Loucy (cell line): ENCODE results near the gene INPP5D.

ENCODE experiments used
- H2AFZ ChIP-seq: fragments of 200-600 bp; sonication (generic); 2 replicates; pipeline ENCODE4 v1.6.0; 2016; ENCODE audit warnings: antibody characterized with exemption, mild to moderate bottlenecking, low read length, moderate library complexity
- H3F3A ChIP-seq: fragments of 200-600 bp; 2 replicates; pipeline ENCODE4 v1.6.0; 2016; ENCODE audit warnings: antibody characterized with exemption, low read depth, mild to moderate bottlenecking
- H3K27me3 ChIP-seq: fragments of 200-600 bp; sonication (generic); 2 replicates; pipeline ENCODE4 v1.6.1; 2014; ENCODE audit warnings: low read length, mild to moderate bottlenecking; ENCODE audit not compliant: insufficient read depth, poor library complexity, severe bottlenecking
- H3K36me3 ChIP-seq: fragments of 200-600 bp; sonication (generic); 2 replicates; pipeline ENCODE4 v1.6.1; 2016; ENCODE audit warnings: low read length; ENCODE audit not compliant: insufficient read depth
- H3K4me1 ChIP-seq: fragments of 200-600 bp; sonication (generic); 2 replicates; pipeline ENCODE4 v1.5.1; 2014; ENCODE audit warnings: low read length, mild to moderate bottlenecking; ENCODE audit not compliant: insufficient read depth, poor library complexity, severe bottlenecking
- H3K4me2 ChIP-seq: fragments of 200-600 bp; sonication (generic); 2 replicates; pipeline ENCODE4 v1.6.0; 2014; ENCODE audit warnings: antibody characterized with exemption, low read length, low read depth, mild to moderate bottlenecking; ENCODE audit not compliant: poor library complexity, severe bottlenecking
- H3K4me3 ChIP-seq: fragments of 200-600 bp; sonication (generic); 2 replicates; pipeline ENCODE4 v1.5.1; 2014; ENCODE audit warnings: low read length, mild to moderate bottlenecking, mixed read lengths; ENCODE audit not compliant: poor library complexity, severe bottlenecking
- H3K79me2 ChIP-seq: fragments of 200-600 bp; sonication (generic); 2 replicates; pipeline ENCODE4 v1.6.1; 2014; ENCODE audit warnings: low read length; ENCODE audit not compliant: insufficient read depth
- H3K9ac ChIP-seq: fragments of 200-600 bp; sonication (generic); 2 replicates; pipeline ENCODE4 v1.6.0; 2014; ENCODE audit warnings: mild to moderate bottlenecking, low read depth, low read length, moderate library complexity; ENCODE audit not compliant: poor library complexity, severe bottlenecking
- H3K9me2 ChIP-seq: fragments of 200-600 bp; sonication (generic); replicated peaks from 2 replicates; pipeline ENCODE4 v1.6.1; 2016; ENCODE audit warnings: low read depth, low read length, mixed read lengths
- H3K9me3 ChIP-seq: fragments of 200-600 bp; sonication (generic); 2 replicates; pipeline ENCODE4 v1.6.1; 2014; ENCODE audit warnings: mild to moderate bottlenecking, antibody characterized with exemption, low read length, low read depth; ENCODE audit not compliant: insufficient read depth
- H4K20me1 ChIP-seq: fragments of 200-600 bp; sonication (generic); 2 replicates; pipeline ENCODE4 v1.6.0; 2014; ENCODE audit warnings: antibody characterized with exemption, low read length, mild to moderate bottlenecking; ENCODE audit not compliant: insufficient read depth, poor library complexity, severe bottlenecking
- CTCF ChIP-seq: fragments of 200-600 bp; sonication (generic); conservative IDR thresholded peaks from 2 replicates; pipeline ENCODE4 v1.5.1; 2014; ENCODE audit warnings: mild to moderate bottlenecking, antibody characterized with exemption, low read length
- EZH2phosphoT487 ChIP-seq: fragments of 200-600 bp; IDR thresholded peaks from 2 replicates; pipeline ENCODE4 v1.6.1; 2018; ENCODE audit warnings: antibody characterized with exemption, mild to moderate bottlenecking, moderate library complexity, borderline replicate concordance

The INPP5D gene

GRCh38 chr2:233145726-233146125, 85.6 kb downstream of the INPP5D start:
- H3K4me1 ChIP-seq = no peaks in the 10 kb centered on the region
- H3K4me2 ChIP-seq = no peak overlapping the region
- H3K9me3 ChIP-seq = no peaks in the 10 kb centered on the region
- H3K4me3 ChIP-seq = no peak overlapping the region
- H3K79me2 ChIP-seq = no peaks in the 10 kb centered on the region
- TF ChIP-seq CTCF = no peak
- TF ChIP-seq EZH2phosphoT487 = no peak
- peaks cover 95% of the 10 kb centered on the region for H3K36me3 ChIP-seq
- H3K27me3 ChIP-seq = no peaks in the 10 kb centered on the region
- H3F3A ChIP-seq = no peaks in the 10 kb centered on the region
- no peaks in the 10 kb centered on the region for H4K20me1 ChIP-seq
- H3K9ac ChIP-seq = no peak overlapping the region
- H3K9me2 ChIP-seq = no peaks in the 10 kb centered on the region
- H2AFZ ChIP-seq = no peak overlapping the region

DNA sequence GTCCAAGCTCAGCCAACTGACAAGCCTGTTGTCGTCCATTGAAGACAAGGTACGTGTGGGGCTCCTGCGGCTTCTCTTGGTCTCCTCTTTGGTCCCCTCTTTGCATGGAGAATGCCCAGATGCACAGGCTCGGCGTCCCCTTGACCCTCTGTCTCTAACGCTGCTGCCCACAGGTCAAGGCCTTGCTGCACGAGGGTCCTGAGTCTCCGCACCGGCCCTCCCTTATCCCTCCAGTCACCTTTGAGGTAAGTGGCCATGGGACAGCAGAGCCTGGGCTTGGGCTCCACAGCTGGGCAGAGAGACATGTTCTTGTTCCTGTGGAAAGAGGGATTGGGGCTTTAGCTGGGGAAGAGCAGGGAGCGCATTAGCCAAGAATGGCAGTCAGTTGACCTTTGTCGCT, 86.1 kb downstream of the INPP5D start:
- H4K20me1 ChIP-seq = no peaks in the 10 kb centered on the region
- peaks cover 95% of the 10 kb centered on the region; the same call in 1 of the 2 replicates for H3K36me3 ChIP-seq
- no peaks in the 10 kb centered on the region for H3K9me2 ChIP-seq
- H3K4me3 ChIP-seq = no peak overlapping the region
- no peaks in the 10 kb centered on the region for H3K79me2 ChIP-seq
- no peak overlapping the region for H3K9ac ChIP-seq
- H3K9me3 ChIP-seq = no peaks in the 10 kb centered on the region
- no peaks in the 10 kb centered on the region for H3K27me3 ChIP-seq
- H3K4me2 ChIP-seq = no peak overlapping the region
- no peaks in the 10 kb centered on the region for H3F3A ChIP-seq
- H2AFZ ChIP-seq = no peak overlapping the region
- no peaks in the 10 kb centered on the region for H3K4me1 ChIP-seq
- TF ChIP-seq CTCF (no peak), EZH2phosphoT487 (no peak)

DNA sequence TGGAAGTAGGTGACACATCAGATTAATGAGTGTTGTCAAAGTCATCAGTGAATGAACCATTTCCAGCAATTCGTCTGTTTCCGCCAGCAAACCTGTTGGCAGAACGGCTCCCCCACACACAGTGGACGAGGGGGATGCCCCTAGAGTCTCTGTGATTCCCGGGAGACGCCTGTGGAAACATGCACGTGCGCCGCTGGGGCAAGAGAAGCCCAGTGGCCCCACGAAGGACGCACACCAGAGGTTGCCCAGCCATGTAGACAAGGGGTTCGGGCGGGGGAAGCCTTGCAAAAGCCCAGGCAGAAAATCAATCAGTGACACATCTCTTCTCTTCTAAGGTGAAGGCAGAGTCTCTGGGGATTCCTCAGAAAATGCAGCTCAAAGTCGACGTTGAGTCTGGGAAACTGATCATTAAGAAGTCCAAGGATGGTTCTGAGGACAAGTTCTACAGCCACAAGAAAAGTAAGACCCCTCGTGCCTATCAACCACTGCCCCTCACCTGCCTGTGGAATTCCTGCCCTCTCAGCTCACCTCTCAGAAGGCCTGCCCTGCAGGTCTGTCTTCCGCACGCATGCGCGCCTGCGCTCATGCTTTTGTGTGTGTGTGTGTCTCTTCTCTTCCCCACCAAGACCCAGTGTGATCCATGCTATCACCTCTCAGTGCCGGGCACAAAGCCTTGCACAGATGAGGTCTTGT, 87.1 kb downstream of the INPP5D start:
- Histone ChIP-seq H3K79me2 (no peaks in the 10 kb centered on the region), H3K9me2 (no peaks in the 10 kb centered on the region), H3K4me2 (no peak overlapping the region), H3K9me3 (no peaks in the 10 kb centered on the region), H3K4me1 (no peaks in the 10 kb centered on the region), H3K4me3 (no peak overlapping the region), H3F3A (no peaks in the 10 kb centered on the region), H3K9ac (no peak overlapping the region), H4K20me1 (no peaks in the 10 kb centered on the region), H2AFZ (no peak overlapping the region), H3K27me3 (no peaks in the 10 kb centered on the region), H3K36me3 (peaks cover 98% of the 10 kb centered on the region; the same call in 1 of the 2 replicates)
- no peak for TF ChIP-seq CTCF
- no peak for TF ChIP-seq EZH2phosphoT487
